ENCODE results near the gene KRT14. TPM values are rescaled to one million over a fixed set of nuclear protein-coding genes. Genes with fewer than 3 reads are reported as not detected.

Gene KRT14
- total RNA-seq, 1 experiment from 2014 or later, result not detected

- in situ Hi-C loops (cut with HindIII; ENCODE audit: low pct_unique_long_range_greater_than_20kb, low sequenced_read_pairs), result loop anchor here (25.0 kb wide), 1 partner anchor 89 kb away; no protein-coding TSS in a partner anchor
- intact Hi-C loops (cut with micrococcal nuclease; ENCODE audit: unreplicated experiment), result loop anchor here (2.0 to 5.0 kb wide), 3 partner anchors 115 to 691 kb away; no protein-coding TSS in a partner anchor
- no peak for TF ChIP-seq REST (IDR thresholded peaks at IDR 0.05; ENCODE audit: insufficient read depth in 1 of 2, low read depth in 2 of 2, low read length in 1 of 2)
- TF ChIP-seq CTCF (IDR thresholded peaks at IDR 0.05), result no peak
- TF ChIP-seq POLR2AphosphoS5 (IDR thresholded peaks at IDR 0.05; ENCODE audit: low read depth, low read length), result peak; percentile 60; the same call in 1 of the 2 replicates
- peak; percentile 77; the same call in 1 of the 2 replicates for TF ChIP-seq SIN3A (IDR thresholded peaks at IDR 0.05; ENCODE audit: borderline replicate concordance, insufficient read depth, low read depth, low read length)
- no peak for TF ChIP-seq TCF7L2 (IDR thresholded peaks at IDR 0.05; ENCODE audit: low read depth, low read length)
- ChIA-PET CTCF (interaction anchor here (0.6 to 3.9 kb wide), 37 partner anchors 8 to 977 kb away, joined by 3 to 106 read pairs (median 6); partner anchors contain the start of genes EIF1, KRT15, KRT16 and KRT19), POLR2A (interaction anchor here (0.7 to 2.4 kb wide), 5 partner anchors 18 to 27 kb away, joined by 3 to 12 read pairs (median 5); partner anchors contain the start of gene KRT19)
- ATAC-seq, result peak; percentile 86
- peak; percentile 55 for DNase-seq (ENCODE audit: low read depth, low spot score)
- Histone ChIP-seq H3K36me3 (ENCODE audit: control insufficient read depth, insufficient read depth, low read length) (no peaks in the 10 kb centered on the region), H3K27me3 (ENCODE audit: control insufficient read depth, insufficient read depth, low read length) (no peaks in the 10 kb centered on the region), H3K4me1 (ENCODE audit: control insufficient read depth, insufficient read depth, low read length) (peaks cover 41% of the 10 kb centered on the region), H3K9me3 (ENCODE audit: control insufficient read depth, insufficient read depth, low read depth, low read length) (peaks cover 4% of the 10 kb centered on the region; the same call in 1 of the 2 replicates), H3K4me3 (ENCODE audit: low read depth in 2 of 2, low read length in 2 of 2) (peak overlapping the region; percentile 24 to 39), H3K27ac (ENCODE audit: low read length) (peak overlapping the region; percentile 91)
- no TSS peak for BruUV-seq (replicated peaks)
Observed at GRCh38 chr17:41547921-41548843, 38.5 kb downstream of the KRT14 start.

- H3K27ac ChIP-seq (ENCODE audit: low read length), result peak overlapping the region; percentile 91
- ATAC-seq, result peak; percentile 57
- H3K4me3 ChIP-seq (ENCODE audit: low read depth in 2 of 2, low read length in 2 of 2), result no peak overlapping the region
- peaks cover 41% of the 10 kb centered on the region for H3K4me1 ChIP-seq (ENCODE audit: control insufficient read depth, insufficient read depth, low read length)
- CTCF ChIA-PET, result interaction anchor here (2.1 to 2.8 kb wide), 4 partner anchors 18 to 120 kb away, joined by 11 to 104 read pairs (median 44); partner anchors contain the start of gene KRT19
- no TSS peak for BruUV-seq (replicated peaks)
- DNase-seq (ENCODE audit: low read depth, low spot score), result no peak
- peaks cover 4% of the 10 kb centered on the region; the same call in 1 of the 2 replicates for H3K9me3 ChIP-seq (ENCODE audit: control insufficient read depth, insufficient read depth, low read depth, low read length)
- H3K27me3 ChIP-seq (ENCODE audit: control insufficient read depth, insufficient read depth, low read length), result no peaks in the 10 kb centered on the region
- POLR2A ChIA-PET, result interaction anchor here (1.8 to 2.4 kb wide), 3 partner anchors 17 to 23 kb away, joined by 5 to 12 read pairs (median 12); partner anchors contain the start of gene KRT19
- no peaks in the 10 kb centered on the region for H3K36me3 ChIP-seq (ENCODE audit: control insufficient read depth, insufficient read depth, low read length)
- TF ChIP-seq REST (IDR thresholded peaks at IDR 0.05; ENCODE audit: insufficient read depth in 1 of 2, low read depth in 2 of 2, low read length in 1 of 2) (no peak), POLR2AphosphoS5 (IDR thresholded peaks at IDR 0.05; ENCODE audit: low read depth, low read length) (no peak), CTCF (IDR thresholded peaks at IDR 0.05) (no peak), TCF7L2 (IDR thresholded peaks at IDR 0.05; ENCODE audit: low read depth, low read length) (no peak), SIN3A (IDR thresholded peaks at IDR 0.05; ENCODE audit: borderline replicate concordance, insufficient read depth, low read depth, low read length) (no peak)
- intact Hi-C loops (cut with micrococcal nuclease; ENCODE audit: unreplicated experiment), result loop anchor here (5.0 kb wide), 2 partner anchors 640 to 690 kb away; no protein-coding TSS in a partner anchor
- in situ Hi-C loops (cut with HindIII; ENCODE audit: low pct_unique_long_range_greater_than_20kb, low sequenced_read_pairs), result loop anchor here (25.0 kb wide), 1 partner anchor 90 kb away; no protein-coding TSS in a partner anchor
Observed at GRCh38 chr17:41547378-41547841, 39.3 kb downstream of the KRT14 start.

Data from Panc1 (cell line).